Measurements from ENCODE around the gene ZNF516. TPM values are rescaled to one million over a fixed set of nuclear protein-coding genes. Genes with fewer than 3 reads are reported as not detected.

ZNF516 gene
- total and polyA plus RNA-seq, 2 of the 4 experiments (the other 2 are of a cell fraction): 7.9 to 16.9 TPM

DNA sequence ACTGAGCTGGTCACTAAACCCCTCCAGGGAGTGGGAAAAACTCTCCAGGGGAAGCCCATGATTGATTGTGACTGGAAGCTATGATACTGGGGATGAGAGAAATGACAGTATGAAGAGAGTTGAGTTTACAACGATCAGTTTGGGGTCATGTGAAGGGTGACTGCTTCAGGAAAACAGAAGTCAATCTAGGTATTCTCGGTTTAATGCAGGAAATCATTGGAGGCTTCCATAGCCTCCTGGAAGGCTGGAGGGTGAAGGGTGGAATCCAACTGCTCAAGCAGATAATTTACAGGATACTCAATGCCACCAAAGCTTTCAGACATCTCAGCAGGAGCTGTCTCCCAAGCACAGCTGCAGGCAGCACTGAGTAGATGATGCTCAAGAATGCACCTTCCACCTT is 154.6 kb downstream of the ZNF516 start:
- Histone ChIP-seq H2AK5ac (ENCODE audit: low read depth, low read length) (no peak overlapping the region), H3K4ac (ENCODE audit: low read depth, low read length) (no peak overlapping the region), H4K91ac (ENCODE audit: insufficient read depth, low read depth, low read length) (no peak overlapping the region), H3K9ac (ENCODE audit: low read depth, low read length) (no peak overlapping the region), H3K14ac (replicated peaks; ENCODE audit: low read depth, low read length) (no peak overlapping the region), H4K5ac (ENCODE audit: low read depth, low read length) (no peak overlapping the region), H3K36me3 (ENCODE audit: control insufficient read depth, insufficient read depth, low read length) (no peaks in the 10 kb centered on the region), H3K4me2 (ENCODE audit: low read depth, low read length) (no peak overlapping the region), H3K18ac (ENCODE audit: low read depth, low read length) (no peak overlapping the region), H2BK5ac (ENCODE audit: low read depth, low read length, poor library complexity, severe bottlenecking) (no peak overlapping the region), H3K4me1 (ENCODE audit: control insufficient read depth, insufficient read depth, low read length) (no peaks in the 10 kb centered on the region), H4K20me1 (ENCODE audit: insufficient read depth, low read length) (no peaks in the 10 kb centered on the region), H2AK9ac (replicated peaks; ENCODE audit: low read depth, low read length, poor library complexity) (no peak overlapping the region), H3K79me1 (ENCODE audit: low read depth in 1 of 2, low read length in 2 of 2) (no peaks in the 10 kb centered on the region), H4K8ac (ENCODE audit: low read depth in 2 of 2, low read length in 2 of 2) (no peak overlapping the region), H2BK20ac (ENCODE audit: low read depth, low read length) (no peak overlapping the region), H2AFZ (replicated peaks; ENCODE audit: low read length, poor library complexity) (no peak overlapping the region), H3K56ac (ENCODE audit: extremely low read depth, insufficient read depth, low read length) (no peak overlapping the region), H3K27me3 (ENCODE audit: control insufficient read depth, insufficient read depth, low read length) (no peaks in the 10 kb centered on the region; the same call in 1 of the 2 replicates), H3K9me3 (ENCODE audit: control insufficient read depth, insufficient read depth, low read length) (peaks cover 6% of the 10 kb centered on the region; the same call in 1 of the 2 replicates), H2BK120ac (ENCODE audit: low read depth, low read length) (no peak overlapping the region), H2BK15ac (ENCODE audit: low read depth, low read length) (no peak overlapping the region), H3K4me3 (ENCODE audit: insufficient read depth, low read depth, low read length) (no peak overlapping the region), H3K23ac (ENCODE audit: low read depth, low read length) (no peak overlapping the region), H3K9me1 (ENCODE audit: insufficient read depth, low read length) (no peaks in the 10 kb centered on the region), H3K27ac (ENCODE audit: insufficient read depth, low read length) (no peak overlapping the region)
- BruUV-seq (replicated peaks): no TSS peak
- CTCF ChIA-PET: no interaction called here
- in situ Hi-C loops (cut with MboI; ENCODE audit: low sequenced_read_pairs): no loop called here
- dilution Hi-C loops (cut with HindIII; ENCODE audit: low sequenced_read_pairs, unreplicated experiment): no loop called here
- POLR2A ChIA-PET (ENCODE audit: unreplicated experiment): no interaction called here
- TF ChIP-seq FOS (IDR thresholded peaks at IDR 0.05; ENCODE audit: low read depth, low read length): no peak
- TF ChIP-seq RAD21 (IDR thresholded peaks at IDR 0.05; ENCODE audit: low read length): no peak
- TF ChIP-seq ELK1 (IDR thresholded peaks at IDR 0.05; ENCODE audit: borderline replicate concordance, low read depth, low read length): no peak
- TF ChIP-seq, protein P1, sequence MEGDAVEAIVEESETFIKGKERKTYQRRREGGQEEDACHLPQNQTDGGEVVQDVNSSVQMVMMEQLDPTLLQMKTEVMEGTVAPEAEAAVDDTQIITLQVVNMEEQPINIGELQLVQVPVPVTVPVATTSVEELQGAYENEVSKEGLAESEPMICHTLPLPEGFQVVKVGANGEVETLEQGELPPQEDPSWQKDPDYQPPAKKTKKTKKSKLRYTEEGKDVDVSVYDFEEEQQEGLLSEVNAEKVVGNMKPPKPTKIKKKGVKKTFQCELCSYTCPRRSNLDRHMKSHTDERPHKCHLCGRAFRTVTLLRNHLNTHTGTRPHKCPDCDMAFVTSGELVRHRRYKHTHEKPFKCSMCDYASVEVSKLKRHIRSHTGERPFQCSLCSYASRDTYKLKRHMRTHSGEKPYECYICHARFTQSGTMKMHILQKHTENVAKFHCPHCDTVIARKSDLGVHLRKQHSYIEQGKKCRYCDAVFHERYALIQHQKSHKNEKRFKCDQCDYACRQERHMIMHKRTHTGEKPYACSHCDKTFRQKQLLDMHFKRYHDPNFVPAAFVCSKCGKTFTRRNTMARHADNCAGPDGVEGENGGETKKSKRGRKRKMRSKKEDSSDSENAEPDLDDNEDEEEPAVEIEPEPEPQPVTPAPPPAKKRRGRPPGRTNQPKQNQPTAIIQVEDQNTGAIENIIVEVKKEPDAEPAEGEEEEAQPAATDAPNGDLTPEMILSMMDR (conservative IDR thresholded peaks at IDR 0.05; ENCODE audit: low read depth, low read length): no peak
- ATAC-seq (ENCODE audit: low read depth) (no peak), DNase-seq (no peak)
- intact Hi-C loops (cut with micrococcal nuclease): loop anchor here (10.0 kb wide), 2 partner anchors 866 to 1236 kb away; no protein-coding TSS in a partner anchor
- 43% methylated on average over 1 of the region's 2 CpGs; no CpG with 5 or more reads in 1 of the 2 experiments for WGBS, 2 experiments (ENCODE audit: extremely low coverage in 2 of 2, insufficient read length in 1 of 2)
